GM12873 (cell line): ENCODE measurements around the gene CTNND2.

Source experiments
- TF ChIP-seq, protein P1 (sequence below): IDR thresholded peaks from 2 replicates; pipeline ENCODE4 v1.5.1; 2012; ENCODE audit warnings: low read depth, mild to moderate bottlenecking, moderate library complexity, low read length, control low read depth; ENCODE audit not compliant: insufficient read depth; ENCODE audit errors: missing control alignments

Gene CTNND2

DNA sequence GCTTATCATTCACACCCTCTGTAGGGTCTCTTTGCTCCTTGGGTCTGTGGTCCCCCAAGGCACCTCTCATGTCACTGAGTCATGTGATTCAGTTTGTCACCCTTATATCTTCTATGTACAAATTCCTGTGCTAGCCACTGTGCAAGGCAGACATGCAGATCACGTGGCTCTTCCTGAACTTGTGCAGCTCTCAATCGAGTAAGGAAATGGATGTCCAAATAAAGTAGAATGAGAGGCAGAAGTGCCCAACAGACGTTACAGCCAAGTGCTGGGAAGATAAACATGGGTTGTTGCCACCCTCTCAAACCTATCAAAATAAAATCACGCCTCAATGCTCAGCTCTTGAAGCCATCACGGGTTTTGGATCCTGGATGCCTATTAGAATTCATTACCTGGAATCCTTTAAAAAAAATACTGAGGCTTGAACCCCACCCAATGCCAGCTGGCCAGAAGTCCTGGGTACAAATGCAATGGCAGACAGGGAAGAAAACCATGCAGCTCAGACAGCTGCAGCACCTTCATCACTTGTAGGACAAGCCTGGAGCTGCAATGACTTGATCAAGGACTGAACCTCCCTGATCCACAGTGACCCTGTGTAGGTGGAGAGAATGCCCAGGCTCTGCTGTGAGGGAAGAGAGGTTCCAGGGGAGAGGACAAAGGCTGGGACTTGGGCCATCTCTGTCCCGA, 914.5 kb downstream of the CTNND2 start:
- TF ChIP-seq, protein P1, sequence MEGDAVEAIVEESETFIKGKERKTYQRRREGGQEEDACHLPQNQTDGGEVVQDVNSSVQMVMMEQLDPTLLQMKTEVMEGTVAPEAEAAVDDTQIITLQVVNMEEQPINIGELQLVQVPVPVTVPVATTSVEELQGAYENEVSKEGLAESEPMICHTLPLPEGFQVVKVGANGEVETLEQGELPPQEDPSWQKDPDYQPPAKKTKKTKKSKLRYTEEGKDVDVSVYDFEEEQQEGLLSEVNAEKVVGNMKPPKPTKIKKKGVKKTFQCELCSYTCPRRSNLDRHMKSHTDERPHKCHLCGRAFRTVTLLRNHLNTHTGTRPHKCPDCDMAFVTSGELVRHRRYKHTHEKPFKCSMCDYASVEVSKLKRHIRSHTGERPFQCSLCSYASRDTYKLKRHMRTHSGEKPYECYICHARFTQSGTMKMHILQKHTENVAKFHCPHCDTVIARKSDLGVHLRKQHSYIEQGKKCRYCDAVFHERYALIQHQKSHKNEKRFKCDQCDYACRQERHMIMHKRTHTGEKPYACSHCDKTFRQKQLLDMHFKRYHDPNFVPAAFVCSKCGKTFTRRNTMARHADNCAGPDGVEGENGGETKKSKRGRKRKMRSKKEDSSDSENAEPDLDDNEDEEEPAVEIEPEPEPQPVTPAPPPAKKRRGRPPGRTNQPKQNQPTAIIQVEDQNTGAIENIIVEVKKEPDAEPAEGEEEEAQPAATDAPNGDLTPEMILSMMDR, result no peak

DNA sequence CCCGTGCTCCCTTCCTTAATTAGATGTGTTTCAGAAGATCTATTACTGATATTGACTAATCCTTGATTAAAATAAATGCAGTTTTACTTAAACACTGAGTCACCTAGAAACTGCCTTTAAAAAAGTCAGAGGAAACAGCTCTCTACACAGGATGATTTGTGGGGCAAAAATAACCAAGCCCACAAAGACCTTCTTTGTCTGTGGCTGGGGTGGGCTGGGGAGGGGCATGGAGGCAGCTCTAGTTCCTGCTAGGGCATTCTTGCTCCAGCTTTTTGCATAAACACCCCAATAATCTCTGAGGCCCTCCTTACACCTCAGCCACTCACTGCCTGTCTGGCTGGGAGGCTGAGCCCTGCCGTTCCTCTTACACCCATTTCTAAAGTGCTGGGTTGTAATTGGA, 915.6 kb downstream of the CTNND2 start:
- TF ChIP-seq, protein P1, result no peak

DNA sequence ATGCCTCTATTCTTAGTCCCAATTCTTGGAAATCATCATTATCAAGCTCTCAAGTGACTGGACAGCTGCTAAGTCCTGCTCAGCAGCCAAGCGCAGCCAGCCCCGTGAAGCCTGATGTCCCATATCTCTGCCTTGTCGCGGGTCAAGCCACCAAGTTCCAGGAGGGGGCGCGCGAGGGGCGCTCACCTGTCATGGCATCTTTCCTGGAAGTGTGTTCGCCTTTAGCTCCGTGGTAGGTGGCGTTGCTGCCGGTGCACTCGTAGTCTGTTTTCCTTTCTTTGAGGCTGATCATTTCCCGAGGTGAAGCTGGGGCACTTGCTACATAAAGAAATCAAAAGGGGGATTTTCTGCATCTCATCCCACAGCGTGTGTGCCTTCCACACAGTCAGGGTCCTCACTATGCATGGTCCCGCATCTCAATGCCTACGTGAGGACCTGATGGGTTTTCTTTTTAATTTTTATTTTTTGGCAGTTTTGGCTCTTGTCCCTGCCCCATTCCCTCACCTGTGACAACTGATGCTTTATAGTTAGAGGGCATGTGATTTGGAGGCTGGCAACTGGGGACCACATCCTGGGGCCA, 916.2 kb downstream of the CTNND2 start:
- TF ChIP-seq, protein P1, result peak; percentile 94

DNA sequence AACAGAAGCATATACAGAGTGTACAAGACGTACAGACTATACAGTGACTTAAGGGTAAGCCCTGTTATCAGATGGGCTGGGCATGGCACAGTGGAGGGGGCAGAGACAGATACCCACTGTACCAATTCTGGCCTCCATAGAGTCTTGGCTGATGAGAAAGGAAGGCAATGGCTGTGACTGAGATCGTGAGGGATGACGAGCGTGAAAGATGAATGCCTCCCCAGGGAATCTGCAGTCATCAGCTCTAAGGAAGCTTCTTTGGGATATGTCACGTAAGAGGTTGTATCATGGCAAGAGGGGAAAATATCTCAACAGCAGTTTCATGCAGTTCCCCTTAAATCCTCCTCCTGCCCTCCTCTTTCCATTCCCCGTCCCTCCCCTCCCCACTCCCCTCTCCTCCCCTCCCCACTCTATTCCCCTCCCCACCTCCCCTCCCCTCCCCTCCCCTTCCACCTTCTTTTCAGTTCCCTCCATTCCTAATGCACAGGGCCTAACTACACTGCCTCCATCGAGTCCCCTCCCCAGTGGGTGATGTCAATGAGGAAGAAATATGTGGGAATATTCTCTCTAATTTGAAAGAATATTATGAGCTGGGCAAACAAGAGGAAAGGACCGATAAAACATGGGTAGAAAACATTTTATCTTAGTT, 916.8 kb downstream of the CTNND2 start:
- TF ChIP-seq, protein P1, result no peak

DNA sequence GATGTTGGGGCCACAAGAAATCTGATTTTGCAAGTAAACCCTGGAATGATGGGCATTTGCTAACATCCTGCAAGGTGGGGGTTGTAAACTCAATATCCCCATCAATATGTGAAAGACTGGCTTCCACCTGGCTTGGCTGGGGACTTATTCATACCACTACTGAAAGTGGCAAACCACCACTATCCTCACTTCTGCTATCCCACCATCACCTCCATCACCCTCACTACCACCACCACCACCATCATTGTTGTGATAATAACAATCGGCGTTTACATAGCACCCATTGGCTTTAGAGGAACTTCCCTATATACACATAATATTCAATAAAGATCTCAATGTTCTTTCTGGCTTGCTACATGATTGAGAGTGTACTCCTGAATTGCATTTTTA, 918.5 kb downstream of the CTNND2 start:
- TF ChIP-seq, protein P1, result no peak

DNA sequence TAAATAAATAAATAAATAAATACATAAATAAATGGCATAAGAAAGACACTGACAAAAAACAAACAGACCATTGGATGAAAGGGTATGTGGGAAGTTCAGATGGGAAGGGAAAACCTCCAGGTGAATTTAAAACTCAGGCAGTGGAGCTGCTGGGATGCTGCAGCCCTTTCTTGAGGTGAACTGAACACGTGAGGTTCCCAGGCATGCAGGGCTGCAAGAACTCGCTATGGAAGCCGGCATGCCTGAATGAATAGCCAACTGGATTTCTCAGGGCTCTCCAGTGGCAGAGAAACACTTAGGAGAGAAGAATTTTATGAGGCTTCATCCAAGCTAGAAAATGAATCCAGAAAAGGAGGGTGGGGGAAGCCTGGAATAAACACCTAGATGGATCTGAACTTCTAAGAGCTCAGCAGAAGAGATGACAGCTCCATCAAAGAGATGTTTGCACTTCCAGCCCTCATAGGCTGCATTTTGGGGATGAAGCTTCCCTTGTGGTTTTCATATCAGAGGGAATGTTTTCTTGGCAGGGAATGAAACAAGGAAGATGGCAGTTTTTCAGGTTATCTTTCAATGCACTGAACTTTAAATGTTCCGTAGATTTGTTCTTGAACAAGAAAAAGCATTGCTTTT, 919.0 kb downstream of the CTNND2 start:
- TF ChIP-seq, protein P1, result no peak
